Measurements from ENCODE around the gene BORCS5. TPM values are rescaled to one million over a fixed set of nuclear protein-coding genes. Genes with fewer than 3 reads are reported as not detected.

BORCS5 gene
- total and polyA plus RNA-seq, 2 donors (not counting 1 experiment from before 2014, with no cell fraction given), result 11.9 to 46.2 TPM

GRCh38 chr12:12396694-12397093 lies 39.8 kb downstream of the BORCS5 start:
- Histone ChIP-seq H3K4me2 (replicated peaks; ENCODE audit: low read depth, low read length, poor library complexity, severe bottlenecking) (no peak overlapping the region), H3K9ac (ENCODE audit: low read length) (no peak overlapping the region), H2AFZ (ENCODE audit: insufficient read depth, low read depth, low read length, poor library complexity, severe bottlenecking) (no peak overlapping the region), H3K27ac (ENCODE audit: low read length in 2 of 2) (no peak overlapping the region), H3K4me3 (ENCODE audit: control extremely low read depth in 1 of 5, extremely low read depth in 1 of 5, insufficient read depth in 1 of 5, low read depth in 2 of 5, low read length in 4 of 5) (no peak overlapping the region), H3K9me3 (ENCODE audit: control extremely low read depth in 1 of 3, control insufficient read depth in 2 of 3, insufficient read depth in 1 of 3, low read length in 2 of 3) (no peaks in the 10 kb centered on the region), H3K79me2 (ENCODE audit: control insufficient read depth, insufficient read depth, low read length) (peaks cover 18% of the 10 kb centered on the region), H3K36me3 (replicated peaks in 1 of 2; ENCODE audit: control extremely low read depth in 1 of 2, control insufficient read depth in 1 of 2, extremely low read depth in 1 of 2, insufficient read depth in 2 of 2, low read length in 1 of 2) (peaks cover 3 to 4% of the 10 kb centered on the region in 2 experiments), H3K27me3 (replicated peaks in 1 of 4; ENCODE audit: control extremely low read depth in 1 of 4, control insufficient read depth in 3 of 4, insufficient read depth in 4 of 4, low read length in 3 of 4) (no peaks in the 10 kb centered on the region), H4K20me1 (ENCODE audit: control insufficient read depth, insufficient read depth, low read length, poor library complexity, severe bottlenecking) (no peaks in the 10 kb centered on the region), H3K4me1 (ENCODE audit: control insufficient read depth in 2 of 2, insufficient read depth in 2 of 2, low read length in 2 of 2) (no peaks in the 10 kb centered on the region)
- H3K27me3 Mint-ChIP-seq, result no peaks in the 10 kb centered on the region
- intact Hi-C loops (cut with micrococcal nuclease), result no loop called here
- ChIA-PET POLR2A (no interaction called here), CTCF (no interaction called here)
- WGBS (ENCODE audit: insufficient coverage), result no CpG with 5 or more reads among the region's 4 CpGs
- ATAC-seq (ENCODE audit: low read depth), result no peak
- no peaks in the 10 kb centered on the region for H3K4me1 Mint-ChIP-seq
- no peak for DNase-seq
- no peak overlapping the region for H3K4me3 Mint-ChIP-seq
- peaks cover 2% of the 10 kb centered on the region for H3K9me3 Mint-ChIP-seq (ENCODE audit: insufficient read depth)
- TF ChIP-seq EZH2 (IDR thresholded peaks at IDR 0.05; ENCODE audit: borderline replicate concordance, insufficient read depth, low read depth, low read length, poor library complexity, severe bottlenecking) (no peak), CTCF (IDR thresholded peaks at IDR 0.05) (no peak)
- no peak overlapping the region for H3K27ac Mint-ChIP-seq

GRCh38 chr12:12397184-12397583 lies 40.3 kb downstream of the BORCS5 start:
- Histone ChIP-seq H2AFZ (ENCODE audit: insufficient read depth, low read depth, low read length, poor library complexity, severe bottlenecking) (no peak overlapping the region), H3K9ac (ENCODE audit: low read length) (no peak overlapping the region), H3K4me2 (replicated peaks; ENCODE audit: low read depth, low read length, poor library complexity, severe bottlenecking) (no peak overlapping the region), H4K20me1 (ENCODE audit: control insufficient read depth, insufficient read depth, low read length, poor library complexity, severe bottlenecking) (no peaks in the 10 kb centered on the region), H3K36me3 (replicated peaks in 1 of 2; ENCODE audit: control extremely low read depth in 1 of 2, control insufficient read depth in 1 of 2, extremely low read depth in 1 of 2, insufficient read depth in 2 of 2, low read length in 1 of 2) (peaks cover 3 to 4% of the 10 kb centered on the region in 2 experiments), H3K79me2 (ENCODE audit: control insufficient read depth, insufficient read depth, low read length) (peaks cover 18% of the 10 kb centered on the region), H3K27ac (ENCODE audit: low read length in 2 of 2) (no peak overlapping the region), H3K27me3 (replicated peaks in 1 of 4; ENCODE audit: control extremely low read depth in 1 of 4, control insufficient read depth in 3 of 4, insufficient read depth in 4 of 4, low read length in 3 of 4) (no peaks in the 10 kb centered on the region), H3K4me3 (ENCODE audit: control extremely low read depth in 1 of 5, extremely low read depth in 1 of 5, insufficient read depth in 1 of 5, low read depth in 2 of 5, low read length in 4 of 5) (no peak overlapping the region), H3K4me1 (ENCODE audit: control insufficient read depth in 2 of 2, insufficient read depth in 2 of 2, low read length in 2 of 2) (no peaks in the 10 kb centered on the region), H3K9me3 (ENCODE audit: control extremely low read depth in 1 of 3, control insufficient read depth in 2 of 3, insufficient read depth in 1 of 3, low read length in 2 of 3) (no peaks in the 10 kb centered on the region)
- Mint-ChIP-seq H3K9me3 (ENCODE audit: insufficient read depth) (peaks cover 2% of the 10 kb centered on the region), H3K27me3 (no peaks in the 10 kb centered on the region), H3K27ac (no peak overlapping the region), H3K4me1 (peaks cover 2% of the 10 kb centered on the region), H3K4me3 (no peak overlapping the region)
- intact Hi-C loops (cut with micrococcal nuclease), result no loop called here
- ATAC-seq (ENCODE audit: low read depth), result no peak
- ChIA-PET POLR2A (no interaction called here), CTCF (no interaction called here)
- no peak for TF ChIP-seq EZH2 (IDR thresholded peaks at IDR 0.05; ENCODE audit: borderline replicate concordance, insufficient read depth, low read depth, low read length, poor library complexity, severe bottlenecking)
- DNase-seq, result no peak
- 100% methylated on average over 3 of the region's 5 CpGs for WGBS (ENCODE audit: insufficient coverage)
